HEK293 (cell line): ENCODE data around the gene HIPK2.

Source experiments
- CTCF ChIA-PET: fragments of 350-600 bp; formaldehyde crosslinking; extraction: SDS; loops from one replicate; lab custom pipeline; 2021; ENCODE audit warnings: antibody characterized with exemption; lab: Yijun Ruan, JAX
- POLR2A ChIA-PET: fragments of 300-600 bp; formaldehyde crosslinking; extraction: SDS; loops from one replicate; lab custom pipeline; 2020; ENCODE audit warnings: antibody characterized with exemption, inconsistent platforms; lab: Yijun Ruan, JAX
- H3K27ac ChIP-seq: fragments of 200-500 bp; sonication (Bioruptor generic); 2 replicates; pipeline ENCODE4 v1.5.1; 2014; ENCODE audit warnings: low read depth, low read length, control low read depth, inconsistent platforms; ENCODE audit errors: extremely low read depth
- H3K36me3 ChIP-seq, 2 experiments: fragments of 200-500 bp in 1 of 2; sonication (Bioruptor generic) in 1 of 2; 1 replicate in 1 of 2; 2 replicates in 1 of 2; pipeline ENCODE4 v1.5.1; 2014 to 2017; ENCODE audit warnings: inconsistent platforms in 2 of 2, low read length in 2 of 2; ENCODE audit not compliant: control insufficient read depth in 2 of 2, insufficient read depth in 1 of 2
- H3K4me1 ChIP-seq: fragments of 200-500 bp; sonication (Bioruptor generic); 2 replicates; pipeline ENCODE4 v1.5.1; 2014; ENCODE audit warnings: mild to moderate bottlenecking, low read length, inconsistent platforms; ENCODE audit not compliant: control insufficient read depth, insufficient read depth
- H3K4me3 ChIP-seq: 2 replicates; pipeline ENCODE4 v1.5.1; 2011; ENCODE audit warnings: low read depth, mild to moderate bottlenecking, control low read depth, low read length, moderate library complexity
- H3K9me3 ChIP-seq: fragments of 200-500 bp; sonication (Bioruptor generic); 2 replicates; pipeline ENCODE4 v1.5.1; 2014; ENCODE audit warnings: low read depth, low read length, inconsistent platforms; ENCODE audit not compliant: control insufficient read depth, insufficient read depth
- HOXA7 ChIP-seq: sonication (generic); formaldehyde crosslinking; IDR thresholded peaks from 2 replicates; pipeline ENCODE4 v1.8.1; 2022; ENCODE audit warnings: missing genetic modification reagents, borderline replicate concordance
- WT1 ChIP-seq: fragments of 450-650 bp; formaldehyde crosslinking; IDR thresholded peaks from 2 replicates; pipeline ENCODE4 v1.5.1; 2016; ENCODE audit warnings: missing biosample characterization, missing genetic modification characterization
- ZBTB8A ChIP-seq: fragments of 450-650 bp; formaldehyde crosslinking; IDR thresholded peaks from 2 replicates; pipeline ENCODE4 v1.5.1; 2016; ENCODE audit warnings: missing biosample characterization, missing genetic modification characterization
- ZNF146 ChIP-seq: fragments of 450-650 bp; formaldehyde crosslinking; IDR thresholded peaks from 2 replicates; pipeline ENCODE4 v1.5.1; 2016; ENCODE audit warnings: missing biosample characterization, missing genetic modification characterization
- ZNF292 ChIP-seq: fragments of 450-650 bp; formaldehyde crosslinking; IDR thresholded peaks from 2 replicates; pipeline ENCODE4 v1.5.1; 2016; ENCODE audit warnings: low read depth, missing biosample characterization, missing genetic modification characterization, borderline replicate concordance
- ZNF354C ChIP-seq: fragments of 450-650 bp; formaldehyde crosslinking; IDR thresholded peaks from 2 replicates; pipeline ENCODE4 v1.5.1; 2016; ENCODE audit warnings: missing biosample characterization, missing genetic modification characterization, low read depth, borderline replicate concordance
- ZNF404 ChIP-seq: fragments of 450-650 bp; formaldehyde crosslinking; IDR thresholded peaks from 2 replicates; pipeline ENCODE4 v1.5.1; 2017; ENCODE audit warnings: missing biosample characterization, missing genetic modification characterization
- ZNF501 ChIP-seq: fragments of 450-650 bp; formaldehyde crosslinking; IDR thresholded peaks from 2 replicates; pipeline ENCODE4 v1.5.1; 2016; ENCODE audit warnings: missing biosample characterization, missing genetic modification characterization
- ZNF529 ChIP-seq: fragments of 450-650 bp; formaldehyde crosslinking; IDR thresholded peaks from 2 replicates; pipeline ENCODE4 v1.5.1; 2017; ENCODE audit warnings: missing genetic modification characterization, missing biosample characterization; ENCODE audit not compliant: insufficient replicate concordance
- ZNF561 ChIP-seq: fragments of 450-650 bp; IDR thresholded peaks from 2 replicates; pipeline ENCODE4 v1.5.1; 2018; ENCODE audit warnings: missing biosample characterization, missing genetic modification characterization, borderline replicate concordance
- TF ChIP-seq, protein P1 (sequence below): fragments of 450-650 bp; formaldehyde crosslinking; IDR thresholded peaks from 2 replicates; pipeline ENCODE4 v1.5.1; 2016; ENCODE audit warnings: missing biosample characterization, missing genetic modification characterization
- TF ChIP-seq, protein P2 (sequence below): fragments of 450-650 bp; formaldehyde crosslinking; conservative IDR thresholded peaks from 2 replicates; pipeline ENCODE4 v1.5.1; 2016; ENCODE audit warnings: low read depth, missing biosample characterization, missing genetic modification characterization
- TF ChIP-seq, protein P3 (sequence below): fragments of 450-650 bp; formaldehyde crosslinking; IDR thresholded peaks from 2 replicates; pipeline ENCODE4 v1.5.1; 2016; ENCODE audit warnings: missing biosample characterization, missing genetic modification characterization
- TF ChIP-seq, protein P4 (sequence below): fragments of 450-650 bp; formaldehyde crosslinking; IDR thresholded peaks from 2 replicates; pipeline ENCODE4 v1.5.1; 2017; ENCODE audit warnings: missing biosample characterization, missing genetic modification characterization

HIPK2 gene

DNA sequence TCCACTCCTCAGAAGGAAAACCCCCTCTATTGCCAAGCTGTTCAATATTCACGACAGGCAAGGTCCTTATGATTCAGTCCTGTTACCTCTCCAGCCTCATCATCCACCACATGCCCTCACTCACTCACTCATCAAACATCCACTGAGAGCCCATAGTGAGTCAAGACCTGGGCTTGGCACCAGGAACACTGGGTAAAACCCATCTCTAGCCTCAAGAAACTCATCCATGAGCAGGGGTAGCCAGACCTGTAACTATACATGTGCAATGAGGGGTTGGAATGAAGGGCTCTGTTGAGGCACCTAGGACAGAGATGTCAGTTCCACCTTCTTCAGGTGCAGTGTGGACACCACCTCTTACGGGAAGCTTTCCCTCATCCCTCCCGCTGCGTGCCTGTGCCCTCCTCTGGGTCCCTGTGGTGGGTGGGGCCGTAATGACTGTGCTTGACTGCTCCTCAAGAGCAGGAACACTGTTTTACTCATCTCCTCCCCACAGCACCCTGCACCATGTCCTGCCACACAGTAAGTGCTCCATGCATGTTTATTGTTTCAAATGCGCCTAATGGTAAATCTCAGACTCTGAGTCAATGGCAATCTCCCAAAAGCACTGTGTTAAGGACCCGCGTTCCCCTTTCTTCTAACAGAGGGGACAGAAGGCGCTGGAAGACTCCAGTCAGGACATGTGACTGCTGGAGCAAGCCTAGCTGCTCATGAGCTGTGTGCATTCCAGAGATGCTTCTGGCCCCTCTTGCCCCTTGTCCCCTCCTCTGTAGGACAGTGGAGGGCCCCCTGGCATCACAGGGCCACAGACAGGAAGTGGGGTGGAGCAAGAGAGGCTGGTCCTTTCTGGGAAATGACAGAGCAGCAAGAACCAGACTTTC lies 95.4 kb downstream of the HIPK2 start:
- Histone ChIP-seq H3K27ac (no peak overlapping the region), H3K4me1 (peaks cover 2% of the 10 kb centered on the region; the same call in 1 of the 2 replicates), H3K36me3 (no peaks in the 10 kb centered on the region)
- POLR2A ChIA-PET = no interaction called here
- TF ChIP-seq ZNF529 (tag by site-specific recombination) (no peak), HOXA7 (CRISPR knock-in tag) (no peak), ZNF292 (tag by site-specific recombination) (no peak), ZNF501 (no peak)
- TF ChIP-seq, protein P1, sequence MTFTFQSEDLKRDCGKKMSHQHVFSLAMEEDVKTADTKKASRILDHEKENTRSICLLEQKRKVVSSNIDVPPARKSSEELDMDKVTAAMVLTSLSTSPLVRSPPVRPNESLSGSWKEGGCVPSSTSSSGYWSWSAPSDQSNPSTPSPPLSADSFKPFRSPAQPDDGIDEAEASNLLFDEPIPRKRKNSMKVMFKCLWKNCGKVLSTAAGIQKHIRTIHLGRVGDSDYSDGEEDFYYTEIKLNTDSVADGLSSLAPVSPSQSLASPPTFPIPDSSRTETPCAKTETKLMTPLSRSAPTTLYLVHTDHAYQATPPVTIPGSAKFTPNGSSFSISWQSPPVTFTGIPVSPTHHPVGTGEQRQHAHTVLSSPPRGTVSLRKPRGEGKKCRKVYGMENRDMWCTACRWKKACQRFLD (tag by site-specific recombination) = no peak
- TF ChIP-seq, all 188 proteins: peak for 0
- H3K4me3 ChIP-seq = no peak overlapping the region
- CTCF ChIA-PET = no interaction called here
- H3K9me3 ChIP-seq = no peaks in the 10 kb centered on the region

DNA sequence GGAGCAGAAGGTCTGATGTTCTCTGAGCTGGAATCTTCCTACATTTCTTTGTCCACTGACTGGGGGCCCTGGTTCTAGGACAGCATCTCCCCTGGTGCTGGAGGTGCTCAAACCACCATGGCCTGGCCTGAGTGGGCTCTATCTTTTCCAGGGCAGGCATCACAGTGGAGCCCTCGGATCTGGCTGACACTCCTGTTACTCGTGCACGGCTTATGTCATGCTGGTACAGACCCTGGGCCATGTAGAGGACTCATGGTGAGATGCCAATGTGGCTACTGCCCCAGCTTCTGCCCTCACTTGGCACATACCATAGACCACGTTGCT lies 96.0 kb downstream of the HIPK2 start:
- CTCF ChIA-PET = no interaction called here
- H3K9me3 ChIP-seq = no peaks in the 10 kb centered on the region
- H3K36me3 ChIP-seq = no peaks in the 10 kb centered on the region
- POLR2A ChIA-PET = no interaction called here
- H3K4me3 ChIP-seq = no peak overlapping the region
- TF ChIP-seq WT1 (no peak), ZNF561 (tag by site-specific recombination) (no peak), ZBTB8A (tag by site-specific recombination) (no peak), ZNF146 (no peak), ZNF404 (no peak), ZNF354C (tag by site-specific recombination) (no peak)
- TF ChIP-seq, protein P2, sequence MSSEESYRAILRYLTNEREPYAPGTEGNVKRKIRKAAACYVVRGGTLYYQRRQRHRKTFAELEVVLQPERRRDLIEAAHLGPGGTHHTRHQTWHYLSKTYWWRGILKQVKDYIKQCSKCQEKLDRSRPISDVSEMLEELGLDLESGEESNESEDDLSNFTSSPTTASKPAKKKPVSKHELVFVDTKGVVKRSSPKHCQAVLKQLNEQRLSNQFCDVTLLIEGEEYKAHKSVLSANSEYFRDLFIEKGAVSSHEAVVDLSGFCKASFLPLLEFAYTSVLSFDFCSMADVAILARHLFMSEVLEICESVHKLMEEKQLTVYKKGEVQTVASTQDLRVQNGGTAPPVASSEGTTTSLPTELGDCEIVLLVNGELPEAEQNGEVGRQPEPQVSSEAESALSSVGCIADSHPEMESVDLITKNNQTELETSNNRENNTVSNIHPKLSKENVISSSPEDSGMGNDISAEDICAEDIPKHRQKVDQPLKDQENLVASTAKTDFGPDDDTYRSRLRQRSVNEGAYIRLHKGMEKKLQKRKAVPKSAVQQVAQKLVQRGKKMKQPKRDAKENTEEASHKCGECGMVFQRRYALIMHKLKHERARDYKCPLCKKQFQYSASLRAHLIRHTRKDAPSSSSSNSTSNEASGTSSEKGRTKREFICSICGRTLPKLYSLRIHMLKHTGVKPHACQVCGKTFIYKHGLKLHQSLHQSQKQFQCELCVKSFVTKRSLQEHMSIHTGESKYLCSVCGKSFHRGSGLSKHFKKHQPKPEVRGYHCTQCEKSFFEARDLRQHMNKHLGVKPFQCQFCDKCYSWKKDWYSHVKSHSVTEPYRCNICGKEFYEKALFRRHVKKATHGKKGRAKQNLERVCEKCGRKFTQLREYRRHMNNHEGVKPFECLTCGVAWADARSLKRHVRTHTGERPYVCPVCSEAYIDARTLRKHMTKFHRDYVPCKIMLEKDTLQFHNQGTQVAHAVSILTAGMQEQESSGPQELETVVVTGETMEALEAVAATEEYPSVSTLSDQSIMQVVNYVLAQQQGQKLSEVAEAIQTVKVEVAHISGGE (tag by site-specific recombination) = no peak
- TF ChIP-seq, protein P3, sequence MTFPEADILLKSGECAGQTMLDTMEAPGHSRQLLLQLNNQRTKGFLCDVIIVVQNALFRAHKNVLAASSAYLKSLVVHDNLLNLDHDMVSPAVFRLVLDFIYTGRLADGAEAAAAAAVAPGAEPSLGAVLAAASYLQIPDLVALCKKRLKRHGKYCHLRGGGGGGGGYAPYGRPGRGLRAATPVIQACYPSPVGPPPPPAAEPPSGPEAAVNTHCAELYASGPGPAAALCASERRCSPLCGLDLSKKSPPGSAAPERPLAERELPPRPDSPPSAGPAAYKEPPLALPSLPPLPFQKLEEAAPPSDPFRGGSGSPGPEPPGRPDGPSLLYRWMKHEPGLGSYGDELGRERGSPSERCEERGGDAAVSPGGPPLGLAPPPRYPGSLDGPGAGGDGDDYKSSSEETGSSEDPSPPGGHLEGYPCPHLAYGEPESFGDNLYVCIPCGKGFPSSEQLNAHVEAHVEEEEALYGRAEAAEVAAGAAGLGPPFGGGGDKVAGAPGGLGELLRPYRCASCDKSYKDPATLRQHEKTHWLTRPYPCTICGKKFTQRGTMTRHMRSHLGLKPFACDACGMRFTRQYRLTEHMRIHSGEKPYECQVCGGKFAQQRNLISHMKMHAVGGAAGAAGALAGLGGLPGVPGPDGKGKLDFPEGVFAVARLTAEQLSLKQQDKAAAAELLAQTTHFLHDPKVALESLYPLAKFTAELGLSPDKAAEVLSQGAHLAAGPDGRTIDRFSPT (tag by site-specific recombination) = no peak
- TF ChIP-seq, protein P4, sequence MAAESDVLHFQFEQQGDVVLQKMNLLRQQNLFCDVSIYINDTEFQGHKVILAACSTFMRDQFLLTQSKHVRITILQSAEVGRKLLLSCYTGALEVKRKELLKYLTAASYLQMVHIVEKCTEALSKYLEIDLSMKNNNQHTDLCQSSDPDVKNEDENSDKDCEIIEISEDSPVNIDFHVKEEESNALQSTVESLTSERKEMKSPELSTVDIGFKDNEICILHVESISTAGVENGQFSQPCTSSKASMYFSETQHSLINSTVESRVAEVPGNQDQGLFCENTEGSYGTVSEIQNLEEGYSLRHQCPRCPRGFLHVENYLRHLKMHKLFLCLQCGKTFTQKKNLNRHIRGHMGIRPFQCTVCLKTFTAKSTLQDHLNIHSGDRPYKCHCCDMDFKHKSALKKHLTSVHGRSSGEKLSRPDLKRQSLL (tag by site-specific recombination) = no peak
- H3K27ac ChIP-seq = no peak overlapping the region
- peaks cover 2% of the 10 kb centered on the region; the same call in 1 of the 2 replicates for H3K4me1 ChIP-seq
